ENCODE measurements around the gene ARMC9. TPM values are rescaled to one million over a fixed set of nuclear protein-coding genes. Genes with fewer than 3 reads are reported as not detected.
A peak's percentile ranks its signal among the peaks of the same experiment; 100 is the strongest.

The ARMC9 gene
- total and polyA plus RNA-seq, 2 of the 13 experiments (the other 11 are each of a cell fraction or from before 2014, with no cell fraction given), result 9.1 to 12.8 TPM

DNA sequence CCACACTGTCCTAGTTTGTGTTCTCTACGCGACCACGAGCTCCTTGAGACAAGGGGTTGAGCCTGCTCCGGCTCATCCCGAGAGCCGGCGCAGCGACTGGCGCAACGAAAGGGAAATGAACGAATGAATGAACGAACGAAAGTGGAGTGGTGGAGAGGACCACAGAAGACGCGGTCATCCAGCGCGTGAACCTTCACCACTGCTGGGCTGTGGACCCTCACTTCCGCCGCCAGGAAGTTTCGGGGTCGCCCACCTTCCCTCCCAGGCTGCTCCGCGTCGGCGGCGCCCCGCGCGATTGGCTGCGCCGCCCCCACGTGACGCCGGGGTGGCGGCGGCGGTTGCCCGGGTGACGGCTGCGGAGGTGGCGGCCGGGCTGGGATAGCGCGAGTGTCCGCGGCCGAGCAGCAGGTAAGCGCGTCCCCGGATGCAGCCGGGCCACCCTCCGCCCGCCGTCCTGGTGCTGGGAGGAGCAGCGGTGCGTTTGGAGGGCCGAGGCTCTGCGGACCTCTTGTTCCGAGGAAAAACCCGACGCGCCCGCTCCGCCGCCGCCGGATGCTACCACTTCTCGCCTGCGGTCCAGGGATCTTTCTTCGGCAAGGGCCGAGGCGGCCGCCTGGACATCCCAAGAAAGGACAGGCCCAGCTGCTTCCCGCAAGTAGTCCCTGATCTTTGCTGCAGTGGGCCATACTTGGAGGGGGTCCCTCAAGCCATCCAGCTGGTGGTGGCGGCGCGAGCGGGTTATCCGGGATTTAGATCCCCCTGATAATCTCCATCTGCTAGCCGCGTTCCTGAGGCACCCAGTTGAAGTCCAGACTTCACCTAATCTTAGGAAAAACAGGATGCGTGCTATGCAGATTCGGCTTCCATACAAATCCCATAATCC lies at the start of gene ARMC9 (continued):
- TF ChIP-seq, protein P1, sequence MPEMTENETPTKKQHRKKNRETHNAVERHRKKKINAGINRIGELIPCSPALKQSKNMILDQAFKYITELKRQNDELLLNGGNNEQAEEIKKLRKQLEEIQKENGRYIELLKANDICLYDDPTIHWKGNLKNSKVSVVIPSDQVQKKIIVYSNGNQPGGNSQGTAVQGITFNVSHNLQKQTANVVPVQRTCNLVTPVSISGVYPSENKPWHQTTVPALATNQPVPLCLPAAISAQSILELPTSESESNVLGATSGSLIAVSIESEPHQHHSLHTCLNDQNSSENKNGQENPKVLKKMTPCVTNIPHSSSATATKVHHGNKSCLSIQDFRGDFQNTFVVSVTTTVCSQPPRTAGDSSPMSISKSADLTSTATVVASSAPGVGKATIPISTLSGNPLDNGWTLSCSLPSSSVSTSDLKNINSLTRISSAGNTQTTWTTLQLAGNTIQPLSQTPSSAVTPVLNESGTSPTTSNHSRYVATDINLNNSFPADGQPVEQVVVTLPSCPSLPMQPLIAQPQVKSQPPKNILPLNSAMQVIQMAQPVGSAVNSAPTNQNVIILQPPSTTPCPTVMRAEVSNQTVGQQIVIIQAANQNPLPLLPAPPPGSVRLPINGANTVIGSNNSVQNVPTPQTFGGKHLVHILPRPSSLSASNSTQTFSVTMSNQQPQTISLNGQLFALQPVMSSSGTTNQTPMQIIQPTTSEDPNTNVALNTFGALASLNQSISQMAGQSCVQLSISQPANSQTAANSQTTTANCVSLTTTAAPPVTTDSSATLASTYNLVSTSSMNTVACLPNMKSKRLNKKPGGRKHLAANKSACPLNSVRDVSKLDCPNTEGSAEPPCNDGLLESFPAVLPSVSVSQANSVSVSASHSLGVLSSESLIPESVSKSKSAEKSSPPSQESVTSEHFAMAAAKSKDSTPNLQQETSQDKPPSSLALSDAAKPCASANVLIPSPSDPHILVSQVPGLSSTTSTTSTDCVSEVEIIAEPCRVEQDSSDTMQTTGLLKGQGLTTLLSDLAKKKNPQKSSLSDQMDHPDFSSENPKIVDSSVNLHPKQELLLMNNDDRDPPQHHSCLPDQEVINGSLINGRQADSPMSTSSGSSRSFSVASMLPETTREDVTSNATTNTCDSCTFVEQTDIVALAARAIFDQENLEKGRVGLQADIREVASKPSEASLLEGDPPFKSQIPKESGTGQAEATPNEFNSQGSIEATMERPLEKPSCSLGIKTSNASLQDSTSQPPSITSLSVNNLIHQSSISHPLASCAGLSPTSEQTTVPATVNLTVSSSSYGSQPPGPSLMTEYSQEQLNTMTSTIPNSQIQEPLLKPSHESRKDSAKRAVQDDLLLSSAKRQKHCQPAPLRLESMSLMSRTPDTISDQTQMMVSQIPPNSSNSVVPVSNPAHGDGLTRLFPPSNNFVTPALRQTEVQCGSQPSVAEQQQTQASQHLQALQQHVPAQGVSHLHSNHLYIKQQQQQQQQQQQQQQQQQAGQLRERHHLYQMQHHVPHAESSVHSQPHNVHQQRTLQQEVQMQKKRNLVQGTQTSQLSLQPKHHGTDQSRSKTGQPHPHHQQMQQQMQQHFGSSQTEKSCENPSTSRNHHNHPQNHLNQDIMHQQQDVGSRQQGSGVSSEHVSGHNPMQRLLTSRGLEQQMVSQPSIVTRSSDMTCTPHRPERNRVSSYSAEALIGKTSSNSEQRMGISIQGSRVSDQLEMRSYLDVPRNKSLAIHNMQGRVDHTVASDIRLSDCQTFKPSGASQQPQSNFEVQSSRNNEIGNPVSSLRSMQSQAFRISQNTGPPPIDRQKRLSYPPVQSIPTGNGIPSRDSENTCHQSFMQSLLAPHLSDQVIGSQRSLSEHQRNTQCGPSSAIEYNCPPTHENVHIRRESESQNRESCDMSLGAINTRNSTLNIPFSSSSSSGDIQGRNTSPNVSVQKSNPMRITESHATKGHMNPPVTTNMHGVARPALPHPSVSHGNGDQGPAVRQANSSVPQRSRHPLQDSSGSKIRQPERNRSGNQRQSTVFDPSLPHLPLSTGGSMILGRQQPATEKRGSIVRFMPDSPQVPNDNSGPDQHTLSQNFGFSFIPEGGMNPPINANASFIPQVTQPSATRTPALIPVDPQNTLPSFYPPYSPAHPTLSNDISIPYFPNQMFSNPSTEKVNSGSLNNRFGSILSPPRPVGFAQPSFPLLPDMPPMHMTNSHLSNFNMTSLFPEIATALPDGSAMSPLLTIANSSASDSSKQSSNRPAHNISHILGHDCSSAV (CRISPR knock-in tag; IDR thresholded peaks at IDR 0.05; ENCODE audit: borderline replicate concordance), result no peak
- TF ChIP-seq ZFY (CRISPR knock-in tag; IDR thresholded peaks at IDR 0.05), result peak; percentile 85
- no peak for TF ChIP-seq ZNF781 (CRISPR knock-in tag; IDR thresholded peaks at IDR 0.05; ENCODE audit: borderline replicate concordance, not compliant biosample characterization)
- TF ChIP-seq ZNF17 (CRISPR knock-in tag; IDR thresholded peaks at IDR 0.05), result no peak
- TF ChIP-seq TBX2 (CRISPR knock-in tag; IDR thresholded peaks at IDR 0.05; ENCODE audit: borderline replicate concordance), result peak; percentile 80
- TF ChIP-seq REXO4 (CRISPR knock-in tag; IDR thresholded peaks at IDR 0.05; ENCODE audit: borderline replicate concordance), result peak; percentile 27; the same call in 1 of the 2 replicates
- TF ChIP-seq, protein P2, sequence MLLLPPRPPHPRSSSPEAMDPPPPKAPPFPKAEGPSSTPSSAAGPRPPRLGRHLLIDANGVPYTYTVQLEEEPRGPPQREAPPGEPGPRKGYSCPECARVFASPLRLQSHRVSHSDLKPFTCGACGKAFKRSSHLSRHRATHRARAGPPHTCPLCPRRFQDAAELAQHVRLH (CRISPR knock-in tag; IDR thresholded peaks at IDR 0.05; ENCODE audit: borderline replicate concordance, low read depth), result no peak
- TF ChIP-seq, protein P3, sequence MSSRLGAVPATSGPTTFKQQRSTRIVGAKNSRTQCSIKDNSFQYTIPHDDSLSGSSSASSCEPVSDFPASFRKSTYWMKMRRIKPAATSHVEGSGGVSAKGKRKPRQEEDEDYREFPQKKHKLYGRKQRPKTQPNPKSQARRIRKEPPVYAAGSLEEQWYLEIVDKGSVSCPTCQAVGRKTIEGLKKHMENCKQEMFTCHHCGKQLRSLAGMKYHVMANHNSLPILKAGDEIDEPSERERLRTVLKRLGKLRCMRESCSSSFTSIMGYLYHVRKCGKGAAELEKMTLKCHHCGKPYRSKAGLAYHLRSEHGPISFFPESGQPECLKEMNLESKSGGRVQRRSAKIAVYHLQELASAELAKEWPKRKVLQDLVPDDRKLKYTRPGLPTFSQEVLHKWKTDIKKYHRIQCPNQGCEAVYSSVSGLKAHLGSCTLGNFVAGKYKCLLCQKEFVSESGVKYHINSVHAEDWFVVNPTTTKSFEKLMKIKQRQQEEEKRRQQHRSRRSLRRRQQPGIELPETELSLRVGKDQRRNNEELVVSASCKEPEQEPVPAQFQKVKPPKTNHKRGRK (CRISPR knock-in tag; IDR thresholded peaks at IDR 0.05), result no peak
- no peak for TF ChIP-seq MTF1 (CRISPR knock-in tag; IDR thresholded peaks at IDR 0.05)
- TF ChIP-seq, protein P4, sequence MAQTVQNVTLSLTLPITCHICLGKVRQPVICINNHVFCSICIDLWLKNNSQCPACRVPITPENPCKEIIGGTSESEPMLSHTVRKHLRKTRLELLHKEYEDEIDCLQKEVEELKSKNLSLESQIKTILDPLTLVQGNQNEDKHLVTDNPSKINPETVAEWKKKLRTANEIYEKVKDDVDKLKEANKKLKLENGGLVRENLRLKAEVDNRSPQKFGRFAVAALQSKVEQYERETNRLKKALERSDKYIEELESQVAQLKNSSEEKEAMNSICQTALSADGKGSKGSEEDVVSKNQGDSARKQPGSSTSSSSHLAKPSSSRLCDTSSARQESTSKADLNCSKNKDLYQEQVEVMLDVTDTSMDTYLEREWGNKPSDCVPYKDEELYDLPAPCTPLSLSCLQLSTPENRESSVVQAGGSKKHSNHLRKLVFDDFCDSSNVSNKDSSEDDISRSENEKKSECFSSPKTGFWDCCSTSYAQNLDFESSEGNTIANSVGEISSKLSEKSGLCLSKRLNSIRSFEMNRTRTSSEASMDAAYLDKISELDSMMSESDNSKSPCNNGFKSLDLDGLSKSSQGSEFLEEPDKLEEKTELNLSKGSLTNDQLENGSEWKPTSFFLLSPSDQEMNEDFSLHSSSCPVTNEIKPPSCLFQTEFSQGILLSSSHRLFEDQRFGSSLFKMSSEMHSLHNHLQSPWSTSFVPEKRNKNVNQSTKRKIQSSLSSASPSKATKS (CRISPR knock-in tag; IDR thresholded peaks at IDR 0.05), result no peak
- TF ChIP-seq, protein P5, sequence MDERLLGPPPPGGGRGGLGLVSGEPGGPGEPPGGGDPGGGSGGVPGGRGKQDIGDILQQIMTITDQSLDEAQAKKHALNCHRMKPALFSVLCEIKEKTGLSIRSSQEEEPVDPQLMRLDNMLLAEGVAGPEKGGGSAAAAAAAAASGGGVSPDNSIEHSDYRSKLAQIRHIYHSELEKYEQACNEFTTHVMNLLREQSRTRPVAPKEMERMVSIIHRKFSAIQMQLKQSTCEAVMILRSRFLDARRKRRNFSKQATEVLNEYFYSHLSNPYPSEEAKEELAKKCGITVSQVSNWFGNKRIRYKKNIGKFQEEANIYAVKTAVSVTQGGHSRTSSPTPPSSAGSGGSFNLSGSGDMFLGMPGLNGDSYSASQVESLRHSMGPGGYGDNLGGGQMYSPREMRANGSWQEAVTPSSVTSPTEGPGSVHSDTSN (CRISPR knock-in tag; IDR thresholded peaks at IDR 0.05), result no peak
- no peak; the same call in 1 of the 2 replicates for TF ChIP-seq BRCA1 (CRISPR knock-in tag; IDR thresholded peaks at IDR 0.05)
- TF ChIP-seq ISX (CRISPR knock-in tag; conservative IDR thresholded peaks at IDR 0.05), result 0 out of 2 replicates have a peak, but pooled peaks have one; percentile 43

Data from HepG2 (cell line).